ENCODE results near the gene BBOX1. TPM values are rescaled to one million over a fixed set of nuclear protein-coding genes. Genes with fewer than 3 reads are reported as not detected.

Gene BBOX1
- total and polyA plus RNA-seq, 2 donors (not counting 1 experiment from before 2014, with no cell fraction given): not detected

- Histone ChIP-seq H3K36me3 (ENCODE audit: control insufficient read depth, insufficient read depth, low read length) (no peaks in the 10 kb centered on the region), H3K4me1 (ENCODE audit: control insufficient read depth, extremely low read depth, insufficient read depth, low read length) (no peaks in the 10 kb centered on the region), H3K27me3 (ENCODE audit: control insufficient read depth, insufficient read depth, low read length) (no peaks in the 10 kb centered on the region), H3K4me2 (ENCODE audit: extremely low read depth, insufficient read depth, low read length) (no peak overlapping the region), H3K9me3 (ENCODE audit: control insufficient read depth, insufficient read depth, low read depth, low read length) (no peaks in the 10 kb centered on the region), H2AFZ (ENCODE audit: low read length) (no peak overlapping the region), H3K79me2 (ENCODE audit: control insufficient read depth, insufficient read depth, low read length) (no peaks in the 10 kb centered on the region), H3K27ac (ENCODE audit: insufficient read depth, low read length) (no peak overlapping the region), H3K4me3 (replicated peaks in 1 of 4; ENCODE audit: control extremely low read depth in 1 of 4, insufficient read depth in 1 of 4, low read depth in 3 of 4, low read length in 4 of 4) (no peak overlapping the region), H4K20me1 (ENCODE audit: control insufficient read depth, extremely low read depth, insufficient read depth, low read length) (no peaks in the 10 kb centered on the region), H3K9ac (ENCODE audit: insufficient read depth, low read length) (no peak overlapping the region)
- no peak for TF ChIP-seq EZH2 (IDR thresholded peaks at IDR 0.05; ENCODE audit: low read length, missing control alignments)
- no peak for TF ChIP-seq CTCF (conservative IDR thresholded peaks at IDR 0.05 in 1 of 2, IDR thresholded peaks at IDR 0.05 in 1 of 2; ENCODE audit: low read depth in 1 of 2, low read length in 2 of 2)
- DNase-seq (ENCODE audit: low read depth in 2 of 2): no peak
Observed at GRCh38 chr11:27094120-27094519, 53.5 kb downstream of the BBOX1 start.

DNA sequence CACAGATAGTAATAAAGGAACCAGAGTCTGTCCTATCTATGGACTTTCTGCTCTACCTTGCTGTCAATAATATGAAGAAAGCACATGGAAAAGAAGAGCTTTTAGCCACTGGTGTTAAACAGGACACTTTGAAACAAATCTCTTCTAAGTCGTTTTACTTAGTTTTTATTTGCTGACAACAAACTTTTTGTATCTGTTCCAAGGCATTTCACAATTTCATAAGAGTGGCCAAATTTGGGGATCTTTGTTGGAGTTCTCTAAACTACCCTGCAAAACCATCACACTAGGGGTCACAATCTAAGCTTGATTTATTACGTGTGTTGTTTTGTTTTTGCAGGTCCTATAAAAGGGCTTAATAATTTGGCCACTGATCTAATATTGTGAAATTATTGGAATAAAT, 54.4 kb downstream of the BBOX1 start:
- Histone ChIP-seq H3K36me3 (ENCODE audit: control insufficient read depth, insufficient read depth, low read length) (no peaks in the 10 kb centered on the region), H3K4me3 (replicated peaks in 1 of 4; ENCODE audit: control extremely low read depth in 1 of 4, insufficient read depth in 1 of 4, low read depth in 3 of 4, low read length in 4 of 4) (no peak overlapping the region), H3K9me3 (ENCODE audit: control insufficient read depth, insufficient read depth, low read depth, low read length) (no peaks in the 10 kb centered on the region), H3K4me2 (ENCODE audit: extremely low read depth, insufficient read depth, low read length) (no peak overlapping the region), H3K27ac (ENCODE audit: insufficient read depth, low read length) (no peak overlapping the region), H3K27me3 (ENCODE audit: control insufficient read depth, insufficient read depth, low read length) (no peaks in the 10 kb centered on the region), H2AFZ (ENCODE audit: low read length) (no peak overlapping the region), H3K9ac (ENCODE audit: insufficient read depth, low read length) (no peak overlapping the region), H3K4me1 (ENCODE audit: control insufficient read depth, extremely low read depth, insufficient read depth, low read length) (no peaks in the 10 kb centered on the region), H4K20me1 (ENCODE audit: control insufficient read depth, extremely low read depth, insufficient read depth, low read length) (no peaks in the 10 kb centered on the region), H3K79me2 (ENCODE audit: control insufficient read depth, insufficient read depth, low read length) (no peaks in the 10 kb centered on the region)
- no peak for TF ChIP-seq EZH2 (IDR thresholded peaks at IDR 0.05; ENCODE audit: low read length, missing control alignments)
- TF ChIP-seq CTCF (conservative IDR thresholded peaks at IDR 0.05 in 1 of 2, IDR thresholded peaks at IDR 0.05 in 1 of 2; ENCODE audit: low read depth in 1 of 2, low read length in 2 of 2): no peak
- DNase-seq (ENCODE audit: low read depth in 2 of 2): peak in 1 of 2 donors; percentile 61

GRCh38 chr11:27095887-27096286, 55.3 kb downstream of the BBOX1 start:
- H2AFZ ChIP-seq (ENCODE audit: low read length): no peak overlapping the region
- no peak for DNase-seq (ENCODE audit: low read depth in 2 of 2)
- H3K27me3 ChIP-seq (ENCODE audit: control insufficient read depth, insufficient read depth, low read length): no peaks in the 10 kb centered on the region
- no peaks in the 10 kb centered on the region for H3K79me2 ChIP-seq (ENCODE audit: control insufficient read depth, insufficient read depth, low read length)
- no peaks in the 10 kb centered on the region for H3K36me3 ChIP-seq (ENCODE audit: control insufficient read depth, insufficient read depth, low read length)
- H4K20me1 ChIP-seq (ENCODE audit: control insufficient read depth, extremely low read depth, insufficient read depth, low read length): no peaks in the 10 kb centered on the region
- no peak overlapping the region for H3K27ac ChIP-seq (ENCODE audit: insufficient read depth, low read length)
- no peaks in the 10 kb centered on the region for H3K9me3 ChIP-seq (ENCODE audit: control insufficient read depth, insufficient read depth, low read depth, low read length)
- no peak overlapping the region for H3K4me2 ChIP-seq (ENCODE audit: extremely low read depth, insufficient read depth, low read length)
- no peak overlapping the region for H3K4me3 ChIP-seq (replicated peaks in 1 of 4; ENCODE audit: control extremely low read depth in 1 of 4, insufficient read depth in 1 of 4, low read depth in 3 of 4, low read length in 4 of 4)
- H3K9ac ChIP-seq (ENCODE audit: insufficient read depth, low read length): no peak overlapping the region
- H3K4me1 ChIP-seq (ENCODE audit: control insufficient read depth, extremely low read depth, insufficient read depth, low read length): no peaks in the 10 kb centered on the region
- no peak for TF ChIP-seq CTCF (conservative IDR thresholded peaks at IDR 0.05 in 1 of 2, IDR thresholded peaks at IDR 0.05 in 1 of 2; ENCODE audit: low read depth in 1 of 2, low read length in 2 of 2)
- no peak for TF ChIP-seq EZH2 (IDR thresholded peaks at IDR 0.05; ENCODE audit: low read length, missing control alignments)
